Keratinocyte (primary cell): Measurements from ENCODE around the gene ADAMTSL1.

Experiments
- CTCF ChIP-seq, 3 experiments: IDR thresholded peaks in 1 of 3; conservative IDR thresholded peaks in 1 of 3; optimal IDR thresholded peaks in 1 of 3; 2 replicates in 2 of 3; 3 replicates in 1 of 3; pipeline versions ENCODE3 to v1.5.1; 2011; ENCODE audit warnings: low read length in 3 of 3, mild to moderate bottlenecking in 3 of 3, moderate library complexity in 2 of 3, control low read depth in 1 of 3, inconsistent platforms in 1 of 3; ENCODE audit not compliant: insufficient read depth in 2 of 3; ENCODE audit errors: extremely low read depth in 1 of 3
- EZH2 ChIP-seq: IDR thresholded peaks from one replicate; pipeline ENCODE4 v1.6.1; 2012; ENCODE audit warnings: inconsistent platforms, mild to moderate bottlenecking, low read length, moderate library complexity

GRCh38 chr9:18703901-18704379 is 230.0 kb downstream of the ADAMTSL1 start:
- TF ChIP-seq CTCF (optimal IDR thresholded peaks at IDR 0.05 in 1 of 3, IDR thresholded peaks at IDR 0.05 in 1 of 3, conservative IDR thresholded peaks at IDR 0.05 in 1 of 3; ENCODE audit: extremely low read depth in 1 of 3, insufficient read depth in 2 of 3, low read length in 3 of 3), result no peak
- no peak for TF ChIP-seq EZH2
